OCI-M2 (cell line): ENCODE results near the gene CFP.

ENCODE experiments used
- DNase-seq: peaks from one replicate; lab custom pipeline; 2025; ENCODE audit not compliant: unreplicated experiment; lab: John Stamatoyannopoulos, UW

Gene CFP

DNA sequence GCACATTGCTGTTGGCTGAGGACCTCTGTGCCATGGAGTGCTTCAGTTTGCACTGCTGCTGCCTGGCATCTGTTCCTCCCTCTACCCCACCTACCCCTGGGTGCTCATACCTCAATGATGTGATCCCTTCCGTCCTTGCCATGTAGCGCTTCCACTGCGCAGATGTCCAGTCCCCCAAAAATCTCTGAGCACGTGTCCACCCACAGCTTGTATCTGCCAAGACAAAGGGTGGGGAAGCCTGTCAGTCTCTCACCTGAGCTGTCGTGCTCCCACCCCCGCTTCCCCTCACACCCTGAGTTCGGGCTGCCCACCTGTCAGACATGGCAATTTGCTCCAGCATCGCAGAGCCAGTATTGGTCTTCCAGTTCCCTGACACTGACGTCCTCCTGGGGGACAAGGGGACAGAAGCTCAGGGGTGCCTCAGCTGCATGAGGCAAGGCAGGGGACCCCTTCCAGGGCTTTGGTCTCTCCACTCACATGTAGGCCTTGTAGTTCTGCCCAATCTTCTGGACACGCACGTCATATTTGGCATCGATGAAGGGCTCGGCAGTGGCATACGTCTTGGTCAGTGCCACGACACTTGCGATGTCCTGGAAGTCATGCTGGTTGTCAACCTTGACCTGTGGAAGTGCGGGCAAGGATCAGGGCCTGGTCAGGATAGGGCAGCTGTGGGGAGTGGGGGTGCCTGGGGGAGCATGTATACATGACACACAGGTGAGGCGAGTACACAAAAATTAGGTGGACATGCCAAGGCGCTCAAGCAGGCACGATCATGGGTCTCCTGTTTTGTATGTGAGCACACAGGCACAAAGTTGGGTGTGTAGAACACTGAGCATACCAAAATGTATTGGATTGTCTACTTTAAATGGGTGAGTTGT lies 53.5 kb downstream of the CFP start:
- DNase-seq: no peak

DNA sequence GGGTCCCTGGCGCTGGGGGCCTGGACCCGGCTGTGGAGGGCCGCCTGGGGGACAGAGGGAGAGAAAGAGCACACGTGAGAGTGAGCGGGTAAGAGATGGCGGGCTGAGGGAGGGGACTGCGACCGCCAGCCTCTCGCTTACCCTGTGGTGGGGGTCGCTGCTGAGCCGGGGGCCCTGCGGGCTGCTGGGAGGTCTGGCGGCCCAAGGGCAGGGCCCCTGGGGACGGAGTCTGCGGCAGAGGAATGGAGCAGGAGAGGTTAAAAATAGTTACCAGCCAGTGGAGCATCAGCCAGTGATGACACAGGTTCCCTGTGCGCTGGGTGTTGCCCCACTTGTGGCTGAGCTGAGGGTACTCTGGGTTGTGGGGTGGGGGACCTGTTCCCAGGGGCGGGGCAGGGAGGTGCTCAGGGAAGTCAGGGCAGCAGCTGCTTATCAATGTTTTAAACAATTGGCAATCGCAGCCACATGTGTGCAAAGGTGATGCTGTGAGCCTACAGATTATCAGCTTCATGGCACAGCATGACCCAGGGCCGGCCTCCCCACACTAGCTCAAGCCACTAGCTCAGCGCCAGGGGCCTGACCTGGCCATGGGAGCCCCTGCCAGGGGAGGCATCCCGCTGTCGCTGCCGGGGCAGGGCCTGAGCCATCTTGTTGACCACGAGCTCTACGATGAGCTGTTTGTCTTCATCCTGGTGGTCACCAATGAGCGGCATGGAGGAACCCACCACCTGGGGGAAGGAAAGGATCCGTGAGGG lies 55.0 kb downstream of the CFP start:
- DNase-seq: no peak

DNA sequence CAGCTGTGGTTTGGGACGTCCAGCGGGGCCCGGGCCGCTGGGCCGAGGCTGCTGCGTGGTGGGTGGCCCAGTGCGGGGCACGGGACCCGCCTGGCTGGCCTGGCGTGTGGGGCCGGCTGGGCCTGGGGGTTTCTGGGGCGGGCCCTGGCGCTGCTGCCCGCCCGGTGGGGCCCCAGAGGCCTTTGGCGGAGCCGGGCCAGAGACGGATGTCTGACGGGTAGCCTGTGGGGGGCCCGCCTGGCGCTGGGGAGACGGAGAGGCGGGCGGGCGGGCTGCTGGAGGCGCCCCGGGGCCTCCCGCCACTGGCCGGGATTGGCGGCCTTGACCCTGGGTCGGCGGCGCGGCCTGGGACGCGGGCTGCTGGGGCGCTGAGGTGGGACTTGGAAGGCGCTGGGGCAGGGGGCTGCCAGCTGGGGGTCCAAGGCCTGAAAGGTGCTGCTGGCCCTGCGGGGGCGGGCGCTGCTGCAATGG lies 55.6 kb downstream of the CFP start:
- DNase-seq: no peak

DNA sequence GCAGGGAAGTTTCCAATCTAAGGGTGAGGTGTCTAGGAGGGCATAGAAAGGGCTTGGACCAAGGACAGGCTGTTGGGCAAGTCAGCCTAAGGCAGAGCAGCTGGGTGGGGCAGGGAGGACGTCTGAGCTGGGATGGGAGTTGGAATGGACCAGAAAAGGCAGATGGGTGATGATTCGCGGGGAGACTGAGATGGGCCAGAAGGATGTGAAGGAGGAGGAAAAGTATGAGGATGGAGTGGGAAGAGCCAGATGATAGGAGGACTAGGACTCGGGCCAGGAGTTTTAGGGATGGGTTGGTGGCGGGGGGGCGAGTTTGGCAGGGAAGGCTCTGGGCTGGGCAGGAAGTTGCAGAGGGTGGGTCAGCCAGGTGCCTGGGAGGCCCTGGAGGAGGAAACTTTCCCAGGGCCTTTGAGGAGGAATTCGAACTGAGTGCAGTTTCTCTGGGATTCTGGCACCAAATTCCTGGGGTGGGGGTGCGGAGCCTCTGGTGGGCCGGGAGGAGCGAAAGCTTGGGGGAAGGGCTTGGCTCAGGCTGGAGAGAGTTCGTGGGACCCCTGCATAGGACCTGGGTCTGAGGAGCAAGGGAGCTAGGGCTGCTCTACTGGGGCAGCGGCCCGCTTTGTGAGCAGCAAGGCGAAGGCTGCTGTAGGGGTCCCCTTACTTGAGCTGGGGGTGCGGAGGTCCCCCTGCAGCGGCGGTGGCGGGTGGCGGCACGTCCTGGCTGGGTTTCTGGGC lies 56.2 kb downstream of the CFP start:
- DNase-seq: no peak
